ENCODE results near the gene LINC01488.

Gene LINC01488

GRCh38 chr11:69482322-69482721 lies 859 bp downstream of the LINC01488 start:
- no peak for DNase-seq

- no peak for DNase-seq
Observed at GRCh38 chr11:69483170-69483569, 1.7 kb downstream of the LINC01488 start.

- DNase-seq: no peak
Observed at GRCh38 chr11:69483691-69484426, 2.4 kb downstream of the LINC01488 start.

- DNase-seq: no peak
Observed at GRCh38 chr11:69484427-69485259, 3.2 kb downstream of the LINC01488 start.

GRCh38 chr11:69485337-69486041 lies 4.0 kb downstream of the LINC01488 start:
- DNase-seq: no peak

- no peak for DNase-seq
Observed at GRCh38 chr11:69486056-69486772, 4.8 kb downstream of the LINC01488 start.

- no peak for DNase-seq
Observed at GRCh38 chr11:69486773-69487291, 5.4 kb downstream of the LINC01488 start.

- no peak for DNase-seq
Observed at GRCh38 chr11:69487391-69487790, 5.9 kb downstream of the LINC01488 start.

GRCh38 chr11:69487849-69488542 lies 6.5 kb downstream of the LINC01488 start:
- DNase-seq: no peak

GRCh38 chr11:69488543-69488940 lies 7.1 kb downstream of the LINC01488 start:
- no peak for DNase-seq

GRCh38 chr11:69489031-69489745 lies 7.7 kb downstream of the LINC01488 start:
- no peak for DNase-seq

GRCh38 chr11:69489746-69490365 lies 8.4 kb downstream of the LINC01488 start:
- DNase-seq: no peak

- DNase-seq: no peak
Observed at GRCh38 chr11:69490516-69490915, 9.1 kb downstream of the LINC01488 start.

- DNase-seq: no peak
Observed at GRCh38 chr11:69491071-69492031, 9.9 kb downstream of the LINC01488 start.

GRCh38 chr11:69492201-69492991 lies 10.9 kb downstream of the LINC01488 start:
- DNase-seq: no peak

GRCh38 chr11:69493931-69494821 lies 12.7 kb downstream of the LINC01488 start:
- DNase-seq: no peak

GRCh38 chr11:69494851-69495250 lies 13.4 kb downstream of the LINC01488 start:
- no peak for DNase-seq
